Fibroblast of lung (primary cell): Measurements from ENCODE around the gene SH3GL1. TPM values are rescaled to one million over a fixed set of nuclear protein-coding genes. Genes with fewer than 3 reads are reported as not detected.

ENCODE experiments used
- DNase-seq, 2 donors: peaks; one replicate each; pipeline versions ENCODE4 v3.0.0 to v3.0.0-alpha.2; 2010; ENCODE audit warnings: low read depth in 2 of 2
- H2AFZ ChIP-seq: 2 replicates; pipeline ENCODE4 v1.5.1; 2012; ENCODE audit warnings: low read length, control low read depth, inconsistent platforms
- H3K27ac ChIP-seq: 2 replicates; pipeline ENCODE4 v1.5.1; 2011; ENCODE audit warnings: low read length, control low read depth; ENCODE audit not compliant: insufficient read depth
- H3K27me3 ChIP-seq: 2 replicates; pipeline ENCODE4 v1.5.1; 2011; ENCODE audit warnings: mild to moderate bottlenecking, low read length; ENCODE audit not compliant: control insufficient read depth, insufficient read depth
- H3K36me3 ChIP-seq: 2 replicates; pipeline ENCODE4 v1.5.1; 2011; ENCODE audit warnings: low read length; ENCODE audit not compliant: control insufficient read depth, insufficient read depth
- H3K4me1 ChIP-seq: 2 replicates; pipeline ENCODE4 v1.5.1; 2011; ENCODE audit warnings: low read length; ENCODE audit not compliant: control insufficient read depth, insufficient read depth; ENCODE audit errors: extremely low read depth
- H3K4me2 ChIP-seq: 2 replicates; pipeline ENCODE4 v1.5.1; 2011; ENCODE audit warnings: low read length, control low read depth; ENCODE audit not compliant: insufficient read depth; ENCODE audit errors: extremely low read depth
- H3K4me3 ChIP-seq, 4 experiments: fragments of 200-600 bp in 1 of 4; sonication (generic) in 1 of 4; replicated peaks in 1 of 4; 2 replicates each; pipeline ENCODE4 v1.5.1; 2011 to 2016; ENCODE audit warnings: low read length in 4 of 4, low read depth in 3 of 4, mild to moderate bottlenecking in 3 of 4, control low read depth in 2 of 4, inconsistent platforms in 1 of 4, mixed read lengths in 1 of 4; ENCODE audit not compliant: insufficient read depth in 1 of 4; ENCODE audit errors: control extremely low read depth in 1 of 4
- H3K79me2 ChIP-seq: 2 replicates; pipeline ENCODE4 v1.5.1; 2012; ENCODE audit warnings: mild to moderate bottlenecking, low read length, inconsistent platforms; ENCODE audit not compliant: control insufficient read depth, insufficient read depth
- H3K9ac ChIP-seq: 2 replicates; pipeline ENCODE4 v1.5.1; 2011; ENCODE audit warnings: mild to moderate bottlenecking, low read length, control low read depth; ENCODE audit not compliant: insufficient read depth
- H3K9me3 ChIP-seq: 2 replicates; pipeline ENCODE4 v1.5.1; 2012; ENCODE audit warnings: low read depth, low read length; ENCODE audit not compliant: control insufficient read depth, insufficient read depth
- H4K20me1 ChIP-seq: 2 replicates; pipeline ENCODE4 v1.5.1; 2011; ENCODE audit warnings: low read length; ENCODE audit not compliant: control insufficient read depth, insufficient read depth; ENCODE audit errors: extremely low read depth
- EZH2 ChIP-seq: IDR thresholded peaks from 2 replicates; pipeline ENCODE4 v1.5.1; 2012; ENCODE audit warnings: low read length, control low read depth, mild to moderate bottlenecking; ENCODE audit errors: missing control alignments
- polyA plus RNA-seq, 2 donors: library from polyadenylated mRNA; depleted of rRNA in 1 of 2; stranded (reverse) in 1 of 2; unstranded in 1 of 2; fragments of >200 nt; gene quantifications; 2 replicates each; pipeline ENCODE4 v1.2.1, GENCODE V29; 2011 to 2012; ENCODE audit warnings: missing spikeins in 1 of 2
- total RNA-seq: library from RNA; depleted of rRNA; stranded (reverse); fragments of >200 nt; gene quantifications from 2 replicates; pipeline ENCODE4 v1.2.1, GENCODE V29; 2014
- TF ChIP-seq, protein P1 (sequence below), 2 donors: IDR thresholded peaks in 1 of 2; conservative IDR thresholded peaks in 1 of 2; 1 replicate in 1 of 2; 2 replicates in 1 of 2; pipeline ENCODE4 v1.5.1; 2011 to 2012; ENCODE audit warnings: low read length in 2 of 2, control low read depth in 1 of 2, inconsistent platforms in 1 of 2, low read depth in 1 of 2, mild to moderate bottlenecking in 1 of 2

The SH3GL1 gene
- total and polyA plus RNA-seq, 2 donors (not counting 1 experiment from before 2014, with no cell fraction given) = 23.9 to 44.9 TPM

DNA sequence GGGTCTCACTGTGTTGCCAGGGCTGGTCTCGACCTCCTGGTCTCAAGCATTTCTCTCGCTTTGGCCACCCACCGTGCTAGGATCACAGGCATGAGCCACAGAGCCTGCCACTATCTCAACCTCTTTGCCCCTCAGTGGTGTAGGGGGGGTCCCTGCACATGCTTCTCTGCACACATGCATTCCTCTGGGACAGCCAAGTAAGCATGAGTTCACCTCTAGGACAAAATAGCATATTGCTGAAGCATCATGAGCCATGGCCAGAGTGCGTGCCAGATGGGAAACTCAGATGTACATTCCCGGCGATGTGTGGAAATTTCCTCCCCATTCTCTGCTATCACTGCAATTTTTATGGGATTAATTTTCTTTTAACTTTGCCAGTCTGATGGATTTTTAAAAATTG is 25.2 kb upstream of the SH3GL1 start:
- Histone ChIP-seq H3K4me2 (no peak overlapping the region), H3K27ac (peak overlapping the region; percentile 22), H3K4me1 (peaks cover 2% of the 10 kb centered on the region), H3K4me3 (no peak overlapping the region), H4K20me1 (no peaks in the 10 kb centered on the region), H3K27me3 (no peaks in the 10 kb centered on the region), H3K9me3 (no peaks in the 10 kb centered on the region), H2AFZ (no peak overlapping the region), H3K36me3 (peaks cover 10% of the 10 kb centered on the region), H3K79me2 (no peaks in the 10 kb centered on the region), H3K9ac (no peak overlapping the region)
- peak; percentile 77 to 83 for DNase-seq
- TF ChIP-seq, protein P1, sequence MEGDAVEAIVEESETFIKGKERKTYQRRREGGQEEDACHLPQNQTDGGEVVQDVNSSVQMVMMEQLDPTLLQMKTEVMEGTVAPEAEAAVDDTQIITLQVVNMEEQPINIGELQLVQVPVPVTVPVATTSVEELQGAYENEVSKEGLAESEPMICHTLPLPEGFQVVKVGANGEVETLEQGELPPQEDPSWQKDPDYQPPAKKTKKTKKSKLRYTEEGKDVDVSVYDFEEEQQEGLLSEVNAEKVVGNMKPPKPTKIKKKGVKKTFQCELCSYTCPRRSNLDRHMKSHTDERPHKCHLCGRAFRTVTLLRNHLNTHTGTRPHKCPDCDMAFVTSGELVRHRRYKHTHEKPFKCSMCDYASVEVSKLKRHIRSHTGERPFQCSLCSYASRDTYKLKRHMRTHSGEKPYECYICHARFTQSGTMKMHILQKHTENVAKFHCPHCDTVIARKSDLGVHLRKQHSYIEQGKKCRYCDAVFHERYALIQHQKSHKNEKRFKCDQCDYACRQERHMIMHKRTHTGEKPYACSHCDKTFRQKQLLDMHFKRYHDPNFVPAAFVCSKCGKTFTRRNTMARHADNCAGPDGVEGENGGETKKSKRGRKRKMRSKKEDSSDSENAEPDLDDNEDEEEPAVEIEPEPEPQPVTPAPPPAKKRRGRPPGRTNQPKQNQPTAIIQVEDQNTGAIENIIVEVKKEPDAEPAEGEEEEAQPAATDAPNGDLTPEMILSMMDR (conservative IDR thresholded peaks at IDR 0.05 in 1 of 2, IDR thresholded peaks at IDR 0.05 in 1 of 2; ENCODE audit: low read depth in 1 of 2, low read length in 2 of 2) = no peak

DNA sequence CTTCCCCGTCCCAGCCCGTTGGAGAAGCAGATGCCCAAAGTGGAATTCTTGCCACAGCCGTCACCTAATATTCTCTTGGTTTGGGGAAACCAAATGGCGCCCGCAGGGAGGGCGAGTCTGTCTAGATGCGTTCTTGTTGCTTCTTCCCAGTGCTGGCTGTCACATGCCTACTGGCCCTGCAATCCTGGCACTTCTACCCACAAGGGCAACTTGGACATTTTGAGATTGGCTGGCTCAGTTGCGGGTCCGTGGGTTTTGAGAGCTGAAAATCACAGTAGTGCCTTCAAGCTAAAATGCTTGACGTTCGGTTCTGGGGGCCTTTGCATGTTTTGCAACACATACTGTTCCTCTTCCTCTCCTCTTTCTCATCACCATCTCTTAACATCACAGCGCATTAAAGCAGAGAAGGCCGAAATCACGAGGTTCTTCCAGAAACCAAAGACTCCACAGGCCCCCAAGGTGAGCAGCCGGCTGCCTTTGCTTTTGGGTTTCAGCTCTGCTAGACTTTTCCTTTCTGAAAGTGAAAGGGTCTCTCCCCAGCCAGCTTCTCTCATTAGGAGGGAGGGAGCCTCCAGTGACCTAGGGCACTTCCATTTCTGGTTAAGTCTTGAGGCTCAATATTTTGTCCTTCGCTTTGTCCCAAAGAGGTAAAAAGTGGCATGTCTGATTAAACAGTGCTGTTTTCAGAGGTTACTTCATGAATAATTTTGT is 23.2 kb upstream of the SH3GL1 start:
- H3K9me3 ChIP-seq = no peaks in the 10 kb centered on the region
- no peaks in the 10 kb centered on the region for H4K20me1 ChIP-seq
- H3K27ac ChIP-seq = no peak overlapping the region
- H3K9ac ChIP-seq = no peak overlapping the region
- H3K79me2 ChIP-seq = no peaks in the 10 kb centered on the region
- peaks cover 6% of the 10 kb centered on the region for H3K36me3 ChIP-seq
- no peaks in the 10 kb centered on the region for H3K4me1 ChIP-seq
- no peak overlapping the region for H2AFZ ChIP-seq
- no peak for DNase-seq
- no peak overlapping the region for H3K4me3 ChIP-seq
- H3K27me3 ChIP-seq = no peaks in the 10 kb centered on the region
- TF ChIP-seq EZH2 = no peak
- TF ChIP-seq, protein P1 (conservative IDR thresholded peaks at IDR 0.05 in 1 of 2, IDR thresholded peaks at IDR 0.05 in 1 of 2; ENCODE audit: low read depth in 1 of 2, low read length in 2 of 2) = no peak
- H3K4me2 ChIP-seq = no peak overlapping the region

GRCh38 chr19:4416268-4416667 is 15.9 kb upstream of the SH3GL1 start:
- H3K4me3 ChIP-seq = no peak overlapping the region
- no peak overlapping the region for H3K27ac ChIP-seq
- H3K4me1 ChIP-seq = peaks cover 8% of the 10 kb centered on the region
- no peak overlapping the region for H2AFZ ChIP-seq
- DNase-seq = no peak
- peaks cover 5% of the 10 kb centered on the region for H3K36me3 ChIP-seq
- no peak for TF ChIP-seq EZH2
- TF ChIP-seq, protein P1 (conservative IDR thresholded peaks at IDR 0.05 in 1 of 2, IDR thresholded peaks at IDR 0.05 in 1 of 2; ENCODE audit: low read depth in 1 of 2, low read length in 2 of 2) = no peak
- H3K9me3 ChIP-seq = no peaks in the 10 kb centered on the region
- H3K4me2 ChIP-seq = no peak overlapping the region
- H3K27me3 ChIP-seq = no peaks in the 10 kb centered on the region
- H3K79me2 ChIP-seq = peaks cover 10% of the 10 kb centered on the region
- no peaks in the 10 kb centered on the region for H4K20me1 ChIP-seq
- H3K9ac ChIP-seq = no peak overlapping the region
